IPS DF 4.7 (cell line): Measurements from ENCODE around the gene HES3.
"Not testable (repeated sequence)": the region's sequence is repeated elsewhere in the genome, so short reads cannot be mapped to it uniquely, and the experiment has no call there.

Experiments
- DNase-seq: peaks from one replicate; pipeline ENCODE4 v3.0.0-alpha.2; 2013; ENCODE audit warnings: low spot score; ENCODE audit errors: extremely low read depth

Gene HES3

GRCh38 chr1:6218375-6219164 is 25.4 kb upstream of the HES3 start:
- no peak for DNase-seq

- not testable (repeated sequence) for DNase-seq
These were observed 24.3 kb upstream of the HES3 start for GRCh38 chr1:6219641-6220040.

- no peak for DNase-seq
These were observed 23.7 kb upstream of the HES3 start for GRCh38 chr1:6220236-6220635.

- no peak for DNase-seq
These were observed 22.7 kb upstream of the HES3 start for GRCh38 chr1:6221210-6221784.

DNA sequence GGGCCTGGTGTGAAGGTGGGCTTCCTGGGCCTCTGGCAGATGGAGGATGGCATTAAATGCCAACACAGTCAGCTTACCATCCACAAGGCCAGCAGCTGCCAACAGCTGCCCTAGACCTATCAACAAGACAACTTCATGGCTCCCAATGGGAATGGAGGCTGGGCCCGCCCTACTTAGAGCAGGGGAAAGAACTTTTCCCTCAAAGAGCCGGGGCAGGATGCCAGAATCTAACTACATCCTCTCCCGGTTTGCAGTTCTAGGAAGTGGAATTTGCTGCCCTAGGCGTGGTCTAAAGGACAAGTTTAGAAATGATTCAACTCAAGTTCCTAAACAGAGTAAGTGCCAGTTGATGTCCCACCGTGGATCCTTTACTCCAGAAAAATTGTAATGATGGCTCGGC is 21.3 kb upstream of the HES3 start:
- DNase-seq, result no peak

GRCh38 chr1:6223617-6224016 is 20.4 kb upstream of the HES3 start:
- no peak for DNase-seq

DNA sequence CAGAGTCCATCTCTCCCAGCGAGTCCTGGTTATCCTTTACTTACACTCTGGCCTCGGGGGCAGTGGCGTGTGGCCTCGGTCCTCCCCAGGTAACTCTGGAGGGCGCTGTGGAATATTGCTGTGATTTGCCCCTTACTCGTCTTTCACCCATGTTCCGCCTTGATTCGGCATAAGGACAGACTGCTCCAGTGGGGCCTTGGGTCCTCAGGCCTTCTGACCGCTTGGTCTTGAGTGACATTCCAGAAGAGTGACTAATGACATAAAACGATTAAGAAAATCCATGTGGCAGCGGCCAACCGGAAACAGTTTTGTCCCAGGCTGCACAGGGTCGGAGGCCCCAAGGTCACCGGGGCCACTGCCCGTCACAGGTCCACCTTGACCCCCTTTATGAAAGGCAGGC is 19.3 kb upstream of the HES3 start:
- no peak for DNase-seq

DNA sequence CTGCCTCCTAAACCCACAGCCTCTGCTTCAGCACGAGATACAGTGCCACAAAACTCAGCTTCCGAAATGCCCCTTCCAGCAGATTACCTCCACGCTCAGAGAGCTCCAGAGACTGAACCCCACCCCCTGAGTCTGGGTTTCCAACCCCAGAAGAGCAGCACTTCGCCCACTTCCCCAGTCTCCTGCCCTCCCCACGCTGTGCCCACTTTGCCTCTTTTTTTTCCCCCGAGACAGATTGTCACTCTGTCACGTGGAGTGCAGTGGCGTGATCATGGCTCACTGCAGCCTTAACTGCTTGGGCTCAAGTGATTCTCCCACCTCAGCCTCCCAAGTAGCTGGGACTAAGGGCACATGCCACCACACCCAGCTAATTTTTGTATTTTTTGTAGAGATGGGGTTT is 18.3 kb upstream of the HES3 start:
- DNase-seq, result no peak

- no peak for DNase-seq
These were observed 10.6 kb upstream of the HES3 start for GRCh38 chr1:6233376-6233775.

DNA sequence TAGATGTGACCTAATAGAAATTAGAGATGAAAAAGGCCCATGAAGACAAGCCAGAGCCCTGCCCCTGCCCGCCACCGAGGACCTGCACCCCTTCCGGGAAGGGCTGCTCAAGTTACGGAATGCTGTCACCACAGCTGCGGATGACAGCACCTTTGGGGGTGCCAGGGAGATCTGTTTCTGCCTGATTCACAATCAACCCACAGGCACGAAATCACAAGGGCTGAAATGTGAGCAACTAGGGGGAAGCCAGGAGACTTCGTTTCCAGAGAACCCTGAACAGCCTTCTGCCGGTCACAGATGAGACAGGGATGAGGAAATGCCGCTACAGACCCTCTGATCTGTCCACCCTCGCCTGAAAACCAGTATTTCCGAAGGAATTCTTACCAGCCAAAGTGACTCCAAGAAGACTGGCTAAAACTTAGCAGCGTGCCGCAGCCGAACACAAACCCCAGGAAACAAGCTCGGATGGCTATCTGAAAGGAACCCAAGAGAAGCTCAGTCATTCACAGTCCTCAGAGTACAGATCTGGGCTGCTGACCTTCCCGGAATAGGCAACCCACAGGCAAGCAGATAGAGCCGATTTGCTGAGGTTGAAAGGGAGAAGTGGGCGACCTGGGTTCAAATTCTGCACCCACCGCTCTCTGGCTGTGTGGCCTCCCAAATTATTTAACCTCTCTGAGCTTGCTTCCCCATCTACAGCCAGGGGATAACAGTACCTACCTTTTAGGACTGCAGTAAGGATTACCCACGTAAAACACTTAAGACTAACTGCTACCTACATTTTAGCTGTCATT is 9.3 kb upstream of the HES3 start:
- no peak for DNase-seq

- DNase-seq, result no peak
These were observed 8.7 kb upstream of the HES3 start for GRCh38 chr1:6235296-6235677.

GRCh38 chr1:6237093-6237492 is 6.9 kb upstream of the HES3 start:
- DNase-seq, result no peak

DNA sequence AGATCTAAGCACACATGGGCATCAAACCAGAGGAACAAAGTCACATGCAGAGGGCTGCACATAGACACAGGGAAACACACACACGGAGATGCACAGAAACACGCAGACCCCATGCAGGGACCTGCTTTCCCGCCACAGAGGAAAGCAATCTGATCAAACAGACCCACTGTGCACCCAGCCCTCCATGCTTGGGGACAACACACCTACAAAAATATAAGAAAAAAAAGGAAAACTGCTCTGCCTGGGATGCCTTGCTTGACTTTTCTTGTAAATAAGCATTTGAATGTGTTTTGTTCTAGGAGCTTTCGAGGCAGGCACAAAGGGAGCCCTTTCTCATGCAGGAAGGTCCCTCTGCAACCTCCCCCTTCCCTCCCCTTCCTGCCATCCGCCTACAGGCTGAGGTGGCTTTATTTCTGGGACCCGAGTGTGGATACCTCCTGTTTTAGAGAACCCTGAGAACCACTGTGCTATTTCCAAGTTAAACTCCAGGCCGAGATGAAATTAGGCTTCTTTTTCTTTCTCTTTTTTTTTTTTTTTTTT is 4.7 kb upstream of the HES3 start:
- DNase-seq, result no peak

DNA sequence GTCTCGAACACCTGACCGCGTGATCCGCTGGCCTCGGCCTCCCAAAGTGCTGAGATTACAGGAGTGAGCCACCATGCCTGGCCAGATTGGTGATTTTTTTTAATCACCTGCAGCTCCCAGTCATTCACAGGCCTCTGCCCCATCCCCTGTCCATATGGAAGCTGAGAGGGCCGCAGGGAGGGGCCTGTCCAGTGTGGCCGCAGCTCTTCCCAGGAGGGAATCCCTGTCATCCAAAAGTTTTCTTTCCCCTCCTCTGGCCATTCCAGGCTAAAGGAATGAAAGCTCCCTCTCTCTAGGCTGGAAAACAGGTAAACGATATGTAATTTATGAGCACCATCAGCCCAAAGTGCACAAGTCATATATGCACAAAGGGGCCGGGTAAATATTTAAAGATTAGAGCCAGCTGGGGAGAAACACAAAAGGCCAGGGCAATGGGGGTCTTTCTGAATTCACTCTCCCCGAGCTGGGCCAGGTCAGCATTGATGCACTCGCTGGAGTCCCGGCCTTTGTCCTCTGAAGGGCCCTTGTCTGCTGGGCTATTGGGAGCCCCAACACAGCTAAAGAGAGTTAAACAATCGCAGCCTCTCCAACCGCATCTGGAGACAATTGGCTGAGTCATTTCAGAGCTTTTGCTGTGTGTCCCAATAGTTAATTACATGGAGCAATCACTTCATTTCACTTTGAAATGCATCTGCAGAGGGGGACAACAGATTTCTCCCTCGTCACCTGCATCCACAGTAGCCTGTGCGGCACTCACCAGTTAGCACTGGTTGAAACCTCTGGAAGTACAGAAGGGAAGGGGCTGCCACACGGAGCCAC is 3.8 kb upstream of the HES3 start:
- DNase-seq, result no peak

GRCh38 chr1:6241107-6241886 is 2.7 kb upstream of the HES3 start:
- DNase-seq, result no peak

DNA sequence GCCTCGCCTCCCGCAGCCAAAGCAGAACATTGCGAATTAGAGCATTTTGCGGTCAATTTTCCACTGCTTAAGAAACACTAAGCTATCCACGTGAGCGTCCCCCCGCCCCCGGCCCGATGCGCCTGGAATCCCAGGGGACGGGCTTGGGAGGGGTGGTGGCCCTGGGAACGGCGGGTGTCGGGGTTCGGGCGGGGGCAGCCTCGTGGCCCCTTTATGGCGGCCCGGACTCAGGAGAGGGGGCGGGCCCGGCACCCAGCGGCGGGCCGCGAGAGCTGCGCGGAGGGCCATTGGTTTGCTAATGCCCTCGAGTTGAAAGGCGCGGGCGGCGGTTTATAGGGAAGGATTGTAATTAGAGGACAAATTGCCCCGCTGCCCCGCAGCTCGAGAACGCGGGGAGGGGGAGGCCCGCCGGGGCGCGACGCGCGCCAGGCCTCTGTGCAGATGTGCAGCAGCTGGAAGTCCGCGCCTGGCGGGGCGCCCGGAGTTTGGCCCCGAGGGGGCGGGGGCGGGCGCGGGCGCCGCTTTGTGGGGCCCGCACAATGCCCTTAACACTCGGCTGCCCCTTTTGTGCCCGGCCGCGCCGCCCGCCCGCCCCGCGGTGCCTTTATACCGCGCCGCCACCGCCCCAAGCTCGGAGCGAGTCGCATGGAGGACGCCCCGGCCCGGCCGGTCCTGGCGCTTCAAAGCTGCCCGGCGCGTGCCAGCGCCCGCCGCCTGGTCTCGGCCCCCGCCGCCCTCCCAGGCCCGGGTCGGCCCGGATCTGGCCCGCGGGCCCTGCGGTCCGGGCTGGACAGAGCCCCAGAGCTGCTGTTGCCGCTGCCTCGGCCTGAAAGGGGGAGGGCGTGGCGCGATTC is 1.9 kb upstream of the HES3 start:
- DNase-seq, result no peak

- no peak for DNase-seq
These were observed 735 bp upstream of the HES3 start for GRCh38 chr1:6243053-6243834.

GRCh38 chr1:6244401-6245049 is 546 bp downstream of the HES3 start:
- no peak for DNase-seq
